ENCODE results near the gene OVOL2.
"Not testable (repeated sequence)": the region's sequence is repeated elsewhere in the genome, so short reads cannot be mapped to it uniquely, and the experiment has no call there.

Gene OVOL2

DNA sequence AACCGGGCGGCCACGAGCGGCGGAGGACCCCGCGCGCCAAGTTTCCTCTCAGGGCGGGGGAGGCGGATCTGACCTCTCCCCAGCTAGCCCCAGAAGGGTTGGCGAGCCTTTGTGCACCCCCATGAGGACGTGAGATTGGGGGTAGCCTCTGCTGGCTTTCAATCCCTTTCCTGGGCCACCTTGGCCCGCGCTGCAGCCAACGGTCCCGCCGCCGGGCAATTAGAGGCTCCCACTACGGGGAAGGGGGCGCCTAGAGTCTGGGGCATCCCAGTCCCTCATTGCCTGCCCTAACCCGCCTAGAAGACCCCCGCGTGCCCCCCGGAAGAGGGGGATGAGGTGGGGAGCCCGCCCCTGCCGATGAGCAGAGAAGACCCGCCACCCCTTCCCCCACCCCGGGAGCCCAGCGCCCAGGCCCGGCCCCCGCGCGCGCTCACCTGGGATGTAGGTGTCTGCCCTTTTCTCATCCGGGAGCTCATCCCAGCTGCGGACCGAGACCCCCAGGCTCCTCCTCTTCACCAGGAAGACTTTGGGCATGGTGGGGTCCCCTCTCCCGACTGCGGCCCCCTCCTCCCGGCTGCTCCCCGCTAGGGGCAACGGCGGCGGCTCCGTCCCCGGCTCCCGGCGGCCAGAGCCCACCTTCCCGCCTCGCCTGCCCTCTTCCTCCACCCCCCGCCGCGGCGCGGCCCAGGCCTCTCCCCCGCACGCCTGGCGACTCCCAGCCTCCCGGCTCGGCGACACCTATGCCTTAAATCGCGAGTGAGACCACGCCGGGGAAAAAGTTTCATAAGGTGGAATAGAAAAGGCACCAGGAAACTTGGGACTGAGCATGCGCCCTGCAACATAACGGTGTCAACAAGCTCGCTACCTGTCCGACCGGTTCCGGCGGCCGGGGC, at the start of gene OVOL2:
Gene OVOL2, minus strand, starts transcription at position 816 of the 893 bp plus-strand sequence. Its CDS starts 282 bp downstream, at position 534.
- DNase-seq (ENCODE audit: low read depth in 2 of 2) = no peak

DNA sequence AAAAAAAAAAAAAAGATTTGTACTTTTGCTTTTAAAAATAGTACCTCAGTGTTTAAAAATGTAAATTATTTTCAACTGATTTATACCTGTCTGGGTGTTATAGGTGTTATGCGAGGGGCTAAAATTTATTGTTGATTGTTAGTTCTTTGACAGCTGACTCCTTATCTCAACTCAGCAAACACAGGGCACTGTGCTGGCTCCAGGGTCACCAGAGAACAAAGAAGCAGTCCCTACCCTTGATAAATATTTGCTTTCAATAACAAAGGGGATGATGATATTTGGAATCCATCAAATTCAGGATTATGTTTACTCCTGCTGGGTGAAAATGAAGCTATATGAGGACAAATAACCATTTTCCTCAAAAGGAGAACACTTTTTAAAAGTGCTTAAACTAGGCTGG, 45.8 kb upstream of the OVOL2 start:
- DNase-seq (ENCODE audit: low read depth in 2 of 2) = no peak

DNA sequence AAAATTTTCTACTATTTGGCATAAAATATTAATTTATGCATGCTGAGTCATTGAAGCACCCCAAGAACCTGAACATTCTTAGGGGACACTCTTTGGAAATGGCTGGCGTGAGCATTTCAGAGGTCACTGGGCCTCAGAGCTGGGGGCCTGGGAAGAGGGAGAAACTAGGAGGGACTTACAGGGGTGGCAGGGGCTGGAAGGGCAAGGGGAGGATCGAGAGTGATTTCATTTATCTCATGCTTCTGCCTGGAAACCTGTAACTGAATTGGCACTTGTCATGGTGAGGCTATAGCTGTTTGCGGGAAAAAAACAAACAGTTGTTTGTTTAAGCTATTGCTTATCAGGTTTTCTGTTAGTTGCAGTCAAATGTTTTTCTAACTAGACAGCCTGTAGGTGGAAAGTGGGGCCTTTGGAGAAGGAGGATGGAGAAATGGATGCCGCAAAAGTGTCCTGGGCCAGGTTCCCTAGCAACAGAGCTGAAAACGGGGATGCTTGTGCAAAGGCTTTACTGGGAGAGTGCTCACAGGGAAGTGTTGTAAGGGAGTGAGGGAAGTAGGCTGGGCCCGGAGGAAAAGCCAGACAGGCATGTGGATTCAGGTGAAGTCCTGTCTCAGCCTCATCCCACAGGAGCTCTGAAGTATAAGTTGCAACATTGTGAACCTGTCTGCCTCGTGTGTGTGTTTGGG, 43.6 kb upstream of the OVOL2 start:
- DNase-seq (ENCODE audit: low read depth in 2 of 2) = no peak

DNA sequence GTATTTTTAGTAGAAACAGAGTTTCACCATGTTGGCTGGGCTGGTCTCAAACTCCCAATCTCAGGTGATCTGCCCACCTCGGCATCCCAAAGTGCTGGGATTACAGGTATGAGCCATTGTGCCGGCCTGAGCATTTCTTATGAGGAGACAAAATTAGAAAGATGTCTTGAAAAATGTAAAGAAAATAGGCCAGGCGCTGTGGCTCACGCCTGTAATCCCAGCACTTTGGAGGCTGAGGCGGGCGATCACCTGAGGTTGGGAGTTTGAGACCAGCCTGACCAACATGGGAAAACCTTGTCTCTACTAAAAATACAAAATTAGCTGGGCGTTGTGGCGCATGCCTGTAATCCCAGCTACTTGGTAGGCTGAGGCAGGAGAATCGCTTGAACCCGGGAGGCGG, 42.9 kb upstream of the OVOL2 start:
- not testable (repeated sequence) for DNase-seq (ENCODE audit: low read depth in 2 of 2)

DNA sequence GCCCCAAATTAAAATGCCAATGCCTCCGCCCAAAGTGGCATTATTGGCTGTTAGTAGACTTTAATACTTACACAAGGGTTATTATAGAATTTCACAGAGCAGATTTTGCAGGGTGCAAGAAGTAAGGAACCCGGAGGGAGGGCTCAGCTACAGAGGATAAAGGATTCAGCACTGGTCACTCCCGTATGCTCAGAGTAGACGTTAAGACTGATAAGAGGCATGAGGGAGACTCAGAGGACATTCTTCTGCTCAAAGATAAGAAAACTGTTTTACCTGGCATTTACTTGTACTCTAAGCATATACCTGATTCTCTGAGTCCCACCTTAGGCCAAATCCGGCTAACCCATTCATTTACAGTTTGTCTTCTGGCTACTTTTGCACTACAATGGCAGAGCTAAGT, 36.5 kb upstream of the OVOL2 start:
- DNase-seq (ENCODE audit: low read depth in 2 of 2) = no peak

DNA sequence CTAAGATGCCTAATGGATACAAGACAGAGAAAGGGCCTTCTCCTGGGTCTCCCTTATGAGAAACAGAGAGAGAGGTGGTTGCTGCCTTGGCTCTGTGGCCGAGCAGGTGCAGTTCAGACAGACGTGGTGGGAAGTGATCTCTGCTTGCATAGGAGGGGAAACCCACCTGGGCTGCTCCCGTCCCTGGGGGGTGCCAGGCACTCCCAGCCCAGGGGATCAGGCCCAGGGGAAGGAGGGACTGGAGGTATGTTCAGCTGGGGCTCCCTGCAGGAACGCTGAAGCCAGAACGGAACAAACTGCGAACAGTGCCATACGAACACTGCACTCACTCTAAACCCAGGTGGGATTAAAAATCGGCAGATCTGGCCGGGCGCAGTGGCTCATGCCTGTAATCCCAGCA, 35.7 kb upstream of the OVOL2 start:
- DNase-seq (ENCODE audit: low read depth in 2 of 2) = no peak

DNA sequence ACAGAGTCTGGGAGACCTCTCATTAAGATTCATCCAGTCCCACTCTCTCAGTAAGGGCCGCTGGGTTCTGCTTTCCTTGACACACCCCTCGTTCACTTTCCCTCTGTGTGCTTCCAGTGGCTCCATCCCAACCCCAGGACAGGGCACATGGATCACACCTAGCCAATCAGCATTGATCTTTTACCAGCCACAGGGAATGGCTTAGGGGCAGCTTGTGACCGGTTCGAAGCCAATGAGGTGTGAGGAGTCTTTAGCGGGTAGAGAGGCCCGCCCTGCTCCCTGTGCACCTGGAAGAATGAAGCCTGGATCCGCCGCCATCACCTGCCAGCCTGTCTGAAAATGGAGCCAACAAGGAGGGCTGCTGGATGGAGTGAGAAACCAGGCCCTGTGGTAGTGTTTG, 35.2 kb upstream of the OVOL2 start:
- no peak for DNase-seq (ENCODE audit: low read depth in 2 of 2)

DNA sequence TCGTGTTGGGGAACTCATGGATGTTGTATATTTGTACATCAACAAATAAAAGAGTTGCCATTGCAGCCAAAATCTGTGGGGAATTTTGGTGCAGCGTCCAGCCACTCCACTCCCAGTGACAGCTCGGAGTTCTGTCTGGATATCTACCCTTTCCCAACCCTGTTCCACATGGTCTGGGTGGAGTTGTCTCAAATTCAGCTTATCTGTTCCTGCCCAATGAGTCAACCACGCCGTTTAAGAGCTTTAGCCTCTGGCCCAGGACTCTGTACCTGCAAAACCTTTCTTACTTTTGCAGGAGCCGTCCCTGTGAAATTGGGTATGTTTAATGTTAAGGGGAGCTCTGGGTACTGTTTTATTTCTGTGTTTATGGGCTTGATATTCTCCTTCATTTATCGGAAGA, 33.9 kb upstream of the OVOL2 start:
- DNase-seq (ENCODE audit: low read depth in 2 of 2) = no peak

DNA sequence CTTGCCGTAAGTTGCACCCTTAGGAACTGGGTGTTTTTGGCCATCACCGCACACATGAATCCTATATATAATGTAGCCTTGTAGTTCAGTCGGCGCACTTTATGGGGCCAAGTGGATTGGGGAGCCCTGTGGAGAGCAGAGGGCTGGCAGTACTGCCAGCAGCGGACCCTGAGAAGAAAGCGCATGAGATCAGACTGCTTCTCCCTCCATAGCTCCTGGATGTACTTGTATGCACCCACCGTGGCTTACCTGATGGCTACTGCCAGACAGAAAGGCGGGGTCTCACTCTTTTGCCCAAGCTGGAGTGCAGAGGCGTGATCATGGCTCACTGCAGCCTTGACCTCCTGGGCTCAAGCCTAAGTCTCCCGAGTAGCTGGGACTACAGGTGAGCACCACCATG, 32.8 kb upstream of the OVOL2 start:
- no peak for DNase-seq (ENCODE audit: low read depth in 2 of 2)

DNA sequence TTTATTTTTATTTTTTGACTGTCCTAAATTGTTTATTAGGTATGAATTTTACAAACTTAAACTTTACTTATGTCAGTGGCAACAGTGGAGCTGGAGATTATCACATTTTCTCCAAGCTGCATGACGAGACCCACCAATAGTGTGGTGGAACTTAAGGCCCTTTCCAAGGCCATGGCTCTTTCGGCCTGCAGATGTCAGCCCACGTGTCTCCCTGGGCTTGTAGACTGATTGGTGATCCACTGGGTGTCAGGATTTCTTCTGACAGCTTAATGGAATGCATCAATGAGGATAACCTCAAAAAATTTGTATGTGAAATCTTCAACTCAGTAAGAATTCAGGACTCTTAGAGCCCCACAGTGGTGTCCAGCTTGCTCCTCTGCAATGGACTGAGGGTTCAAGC, 32.3 kb upstream of the OVOL2 start:
- no peak for DNase-seq (ENCODE audit: low read depth in 2 of 2)

DNA sequence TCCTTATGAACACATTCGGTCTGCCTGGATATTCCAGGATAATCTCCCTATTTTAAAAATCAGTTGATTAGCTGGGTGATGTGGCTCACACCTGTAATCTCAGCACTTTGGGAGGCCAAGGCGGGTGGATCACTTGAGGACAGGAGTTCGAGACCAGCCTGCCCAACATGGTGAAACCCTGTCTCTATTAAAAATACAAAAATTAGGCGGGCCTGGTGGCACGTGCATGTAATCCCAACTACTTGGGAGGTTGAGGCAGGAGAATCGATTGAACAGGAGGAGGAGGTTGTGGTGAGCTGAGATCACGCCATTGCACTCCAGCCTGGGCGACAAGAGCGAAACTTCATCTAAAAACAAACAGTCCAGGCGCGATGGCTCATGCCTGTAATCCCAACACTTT, 31.1 kb upstream of the OVOL2 start:
- DNase-seq (ENCODE audit: low read depth in 2 of 2) = not testable (repeated sequence)

DNA sequence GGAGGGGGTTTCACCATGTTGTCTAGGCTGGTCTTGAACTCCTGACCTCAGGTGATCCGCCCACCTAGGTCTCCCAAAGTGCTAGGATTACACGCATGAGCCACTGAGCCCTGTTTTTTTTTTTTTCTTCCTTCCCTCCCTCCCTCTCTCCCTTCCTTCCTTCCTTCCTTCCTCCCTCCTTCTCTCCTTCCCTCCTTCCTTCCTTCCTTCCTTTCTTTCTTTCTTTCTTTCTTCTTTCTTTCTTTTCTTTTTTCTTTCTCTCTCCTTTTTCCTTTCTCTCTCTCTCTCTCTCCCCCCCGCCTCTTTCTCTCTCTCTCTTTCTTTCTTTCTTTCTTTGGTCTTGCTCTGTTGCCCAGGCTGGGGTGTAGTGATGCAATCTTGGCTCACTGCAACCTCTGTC, 30.6 kb upstream of the OVOL2 start:
- not testable (repeated sequence) for DNase-seq (ENCODE audit: low read depth in 2 of 2)

DNA sequence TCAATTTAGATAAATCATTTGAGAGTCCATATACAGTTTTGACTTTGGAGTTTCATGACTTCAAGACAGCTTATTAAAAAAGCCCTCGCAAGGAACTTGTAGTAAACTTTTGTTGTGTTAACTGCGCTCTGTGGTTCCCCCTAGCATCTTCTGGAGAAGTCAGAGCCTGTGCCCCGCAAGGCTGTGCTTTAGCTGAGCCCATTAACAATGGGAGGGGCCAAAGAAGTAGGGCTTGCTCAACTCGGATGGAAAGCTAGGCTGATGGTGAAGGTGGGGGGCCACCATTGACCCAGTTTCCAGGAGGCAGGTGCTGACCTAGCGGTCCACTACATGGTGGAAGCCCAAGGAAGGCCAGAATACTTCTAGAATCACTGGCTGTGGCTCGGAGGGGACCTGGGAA, 29.3 kb upstream of the OVOL2 start:
- DNase-seq (ENCODE audit: low read depth in 2 of 2) = no peak

DNA sequence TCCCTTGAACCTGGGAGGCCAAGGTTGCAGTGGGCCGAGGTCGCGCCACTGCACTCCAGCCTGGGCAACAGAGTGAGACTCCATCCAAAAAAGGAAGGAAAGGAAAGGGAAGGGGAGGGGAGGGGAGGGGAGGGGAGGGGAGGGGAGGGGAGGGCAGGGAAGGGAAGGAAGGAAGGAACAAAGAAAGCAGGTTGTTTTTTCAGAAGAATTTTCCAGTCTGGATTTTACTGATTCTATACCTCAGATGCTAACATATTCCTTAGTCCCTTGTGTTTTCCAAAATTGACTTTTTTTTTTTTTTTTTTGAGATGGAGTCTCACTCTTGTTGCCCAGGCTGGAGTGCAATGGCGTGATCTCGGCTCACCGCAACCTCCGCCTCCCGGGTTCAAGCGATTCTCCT, 23.1 kb upstream of the OVOL2 start:
- not testable (repeated sequence) for DNase-seq (ENCODE audit: low read depth in 2 of 2)

DNA sequence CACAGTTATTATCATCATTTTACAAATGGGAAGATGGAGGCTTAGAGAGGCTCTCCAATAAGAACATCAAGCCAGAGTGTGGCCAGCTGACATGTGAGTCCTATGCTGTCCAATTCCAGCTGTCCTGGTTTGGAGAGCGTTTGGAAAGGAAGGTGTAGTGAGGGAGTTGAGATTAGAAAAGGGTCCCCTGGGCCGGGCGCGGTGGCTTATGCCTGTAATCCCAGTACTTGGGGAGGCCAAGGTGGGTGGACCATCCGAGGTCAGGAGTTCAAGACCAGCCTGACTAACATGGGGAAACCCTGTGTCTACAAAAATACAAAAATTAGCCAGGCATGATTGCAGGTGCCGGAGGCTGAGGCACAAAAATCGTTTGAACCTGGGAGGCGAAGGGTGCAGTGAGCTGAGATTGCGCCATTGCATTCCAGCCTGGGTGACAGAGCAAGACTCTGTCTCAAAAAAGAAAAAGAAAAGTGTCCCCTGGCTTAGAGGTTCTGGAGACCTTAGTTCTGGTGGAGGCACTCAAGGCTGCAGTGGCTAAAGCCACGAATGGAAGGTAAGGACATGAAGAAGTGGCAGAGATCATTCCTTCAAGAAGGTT, 22.1 kb upstream of the OVOL2 start:
- no peak for DNase-seq (ENCODE audit: low read depth in 2 of 2)

DNA sequence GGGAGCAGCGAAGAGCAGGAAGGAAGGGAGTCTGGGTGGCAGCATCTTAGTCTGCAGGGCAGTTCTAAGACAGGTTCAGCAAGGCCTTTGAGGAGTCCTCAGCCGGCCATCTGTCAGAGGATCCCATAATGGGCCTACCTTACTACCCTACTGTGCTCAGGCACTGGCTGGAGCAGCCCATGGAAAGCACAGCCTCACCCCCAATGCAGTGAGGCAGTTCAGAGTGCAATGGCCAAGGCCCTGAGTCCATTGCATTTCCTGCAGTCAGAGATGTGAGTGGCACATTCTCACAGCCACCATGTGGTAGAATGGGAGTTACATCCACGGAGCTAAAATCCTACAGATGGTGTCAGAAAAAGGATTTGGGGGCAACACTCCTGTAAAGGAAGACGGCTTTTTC, 19.4 kb upstream of the OVOL2 start:
- no peak for DNase-seq (ENCODE audit: low read depth in 2 of 2)

DNA sequence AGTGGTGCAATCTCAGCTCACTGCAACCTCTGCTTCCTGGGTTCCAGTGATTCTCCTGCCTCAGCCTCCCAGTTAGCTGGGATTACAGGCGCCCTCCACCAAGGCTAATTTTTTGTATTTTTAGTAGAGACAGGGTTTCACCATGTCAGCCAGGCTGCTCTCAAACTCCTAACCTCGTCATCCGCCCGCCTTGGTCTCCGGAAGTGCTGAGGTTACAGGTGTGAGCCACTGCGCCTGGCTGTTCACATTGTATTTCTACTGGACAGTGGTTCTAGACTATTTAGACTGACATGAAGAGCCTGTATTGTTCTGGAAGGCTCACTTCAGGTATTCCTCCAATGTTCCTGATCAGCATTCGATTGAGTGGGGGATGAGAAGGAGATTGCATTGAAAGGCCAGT, 14.8 kb upstream of the OVOL2 start:
- no peak for DNase-seq (ENCODE audit: low read depth in 2 of 2)

DNA sequence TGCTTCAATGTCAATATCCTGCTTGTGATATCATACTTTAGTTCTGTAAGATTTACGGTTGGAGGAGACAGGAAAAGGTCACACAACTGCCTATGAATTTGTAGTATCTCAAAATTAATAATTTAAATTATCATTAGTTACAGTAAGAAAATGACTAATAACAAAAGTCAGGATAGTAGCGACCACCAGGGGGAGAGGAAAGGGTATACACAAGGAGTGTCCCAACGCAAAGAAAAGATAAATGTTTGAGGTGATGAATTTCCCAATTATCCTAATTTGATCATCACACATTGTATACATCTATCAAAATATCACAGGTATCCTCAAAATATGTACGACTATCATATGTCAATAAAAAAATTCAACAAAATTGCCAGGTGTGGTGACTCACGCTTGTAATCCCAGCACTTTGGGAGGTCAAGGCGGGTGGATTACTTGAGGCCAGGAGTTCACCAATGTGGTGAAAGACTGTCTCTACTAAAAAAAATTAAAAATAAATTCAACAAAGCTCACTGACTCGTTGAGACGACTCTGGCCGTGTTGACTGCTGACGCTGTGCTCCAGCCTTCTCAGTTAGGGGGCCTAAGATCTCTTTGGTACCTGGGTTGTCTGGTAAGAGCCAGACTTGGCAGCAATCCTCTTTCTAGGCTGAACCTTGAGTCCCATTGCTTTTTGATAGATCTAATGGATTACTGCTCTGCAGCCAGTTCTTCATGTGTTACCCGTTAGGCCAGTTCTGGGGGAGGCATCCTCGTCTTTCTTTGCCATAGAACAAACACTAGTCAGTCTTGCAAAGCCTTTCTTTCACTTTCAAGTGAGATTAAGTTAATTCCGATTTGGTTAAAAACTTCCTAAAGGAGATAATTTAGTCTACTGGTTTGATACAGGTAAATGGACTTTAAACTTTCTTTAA, 9.0 kb upstream of the OVOL2 start:
- DNase-seq (ENCODE audit: low read depth in 2 of 2) = no peak

DNA sequence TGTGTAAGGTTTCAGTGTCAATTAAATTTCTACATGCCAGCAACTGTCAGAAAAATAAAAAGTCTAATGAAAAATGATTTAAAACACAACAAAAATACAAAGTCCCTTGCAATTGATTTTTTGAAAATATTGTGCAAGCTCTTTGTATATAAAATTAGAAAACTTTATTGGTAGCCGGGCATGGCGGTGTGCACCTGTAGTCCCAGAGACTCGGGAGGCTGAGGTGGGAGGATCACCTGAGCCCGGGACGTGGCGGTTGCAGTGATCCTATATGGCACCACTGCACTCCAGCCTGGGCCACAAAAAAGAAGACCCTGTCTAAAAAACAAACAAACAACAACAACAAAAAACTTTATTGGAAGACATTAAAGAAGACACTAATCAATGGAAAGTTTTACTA, 6.0 kb upstream of the OVOL2 start:
- no peak for DNase-seq (ENCODE audit: low read depth in 2 of 2)

DNA sequence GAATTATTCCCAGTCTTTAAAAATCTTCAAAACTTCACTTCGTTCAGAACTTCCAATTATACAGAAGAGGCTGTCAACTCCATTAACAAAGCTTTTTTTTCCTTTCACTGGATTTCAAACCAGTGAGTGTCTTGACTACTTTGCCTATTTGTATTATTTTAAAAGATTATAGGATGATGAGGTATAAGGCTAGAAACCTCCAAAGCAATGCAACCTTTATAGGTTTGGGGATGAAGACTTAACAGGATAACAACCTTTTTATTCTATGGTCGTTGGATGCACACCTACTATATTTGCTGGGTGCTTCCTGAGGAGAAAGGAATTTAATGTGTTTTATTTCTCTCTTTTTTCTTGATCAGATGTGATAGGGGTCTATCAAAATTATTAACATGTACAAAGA, 1.9 kb upstream of the OVOL2 start:
- DNase-seq (ENCODE audit: low read depth in 2 of 2) = no peak

DNA sequence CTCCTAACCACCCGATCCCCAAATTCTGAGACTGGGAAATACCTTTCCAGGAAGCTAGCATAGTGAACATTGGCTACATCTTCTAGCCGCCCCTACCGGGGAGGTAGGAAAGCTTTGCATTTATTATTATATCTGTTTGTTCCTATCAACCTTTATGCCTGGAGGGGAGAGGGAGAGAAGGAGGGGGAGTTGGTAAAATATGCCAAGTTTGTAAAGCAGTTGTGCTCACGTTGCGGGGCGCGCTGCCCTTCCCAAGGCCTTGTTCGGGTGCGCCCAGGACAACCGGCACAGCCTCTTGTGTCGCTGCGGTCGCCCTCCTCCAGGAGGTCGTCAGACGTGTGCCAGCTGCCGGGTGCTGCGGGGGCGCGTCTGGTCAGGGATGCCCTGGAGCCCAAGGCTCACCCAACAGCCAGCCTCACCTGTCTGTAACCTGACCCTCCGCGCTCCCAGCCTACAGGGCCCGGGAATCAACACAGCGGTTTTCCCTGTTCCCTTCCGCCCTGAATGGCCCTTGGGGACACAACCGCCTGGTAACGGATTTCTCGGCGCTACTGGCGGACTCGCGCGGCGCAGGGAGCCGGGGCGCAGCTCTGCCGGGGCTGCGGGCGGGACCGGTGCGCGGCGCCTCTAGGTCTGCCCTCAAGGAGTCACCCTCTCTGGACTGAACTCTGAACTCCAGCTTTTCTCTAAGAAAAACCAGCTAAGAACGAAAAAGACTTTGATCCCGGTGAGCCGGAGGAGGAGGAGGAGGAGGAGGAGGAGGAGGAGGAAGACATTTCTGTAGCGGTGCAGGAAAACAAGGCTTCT, 1.1 kb upstream of the OVOL2 start:
- DNase-seq (ENCODE audit: low read depth in 2 of 2) = no peak

All from fibroblast of skin of left quadriceps (primary cell).